GM12878 (cell line): Measurements from ENCODE around the gene KCNMB4. TPM values are rescaled to one million over a fixed set of nuclear protein-coding genes. Genes with fewer than 3 reads are reported as not detected.

Source experiments
- ATAC-seq: fragments of 200-7000 bp; cut with Tn5 transposase; 3 replicates; pipeline ENCODE4 v1.9.1; 2020; ENCODE audit warnings: mild to moderate bottlenecking, moderate library complexity
- BruUV-seq: library from RNA; stranded (reverse); fragments of 400-500 nt; replicated peaks from 2 replicates; lab custom pipeline; 2021; lab: Mats Ljungman, UMichigan
- CTCF ChIA-PET: fragments of 300-600 bp; sonication (Branson Sonifier 250); formaldehyde crosslinking; extraction: SDS; loops from one replicate; lab custom pipeline; 2021; ENCODE audit warnings: inconsistent platforms; lab: Yijun Ruan, JAX
- POLR2A ChIA-PET: fragments of 350-600 bp; formaldehyde crosslinking; extraction: SDS; loops from one replicate; lab custom pipeline; 2021; ENCODE audit warnings: inconsistent platforms; lab: Charles Lee
- RAD21 ChIA-PET: fragments of 300-600 bp; sonication (Branson Sonifier 250); formaldehyde crosslinking; loops from one replicate; lab custom pipeline; 2023; ENCODE audit warnings: antibody characterized with exemption; ENCODE audit not compliant: unreplicated experiment; lab: Charles Lee
- SMC1A ChIA-PET: fragments of 300-600 bp; sonication (Branson Sonifier 250); formaldehyde crosslinking; loops from one replicate; lab custom pipeline; 2023; ENCODE audit not compliant: unreplicated experiment, uncharacterized antibody; lab: Charles Lee
- DNase-seq: peaks from one replicate; pipeline ENCODE4 v3.0.0-alpha.2; 2011; ENCODE audit warnings: low read depth, low spot score
- FAIRE-seq: peaks from 3 replicates; lab custom pipeline; 2011; peaks lifted over from hg19 to GRCh38; lab: Jason Lieb, UNC
- H2AFZ ChIP-seq: 2 replicates; pipeline ENCODE4 v1.6.0; 2011; ENCODE audit warnings: low read depth, low read length, control low read depth; ENCODE audit not compliant: control insufficient read depth
- H3K27ac ChIP-seq: 2 replicates; pipeline ENCODE4 v1.5.1; 2011; ENCODE audit warnings: control low read depth; ENCODE audit not compliant: control insufficient read depth, insufficient read depth
- H3K27me3 ChIP-seq, 2 experiments: replicated peaks in 1 of 2; 2 replicates each; pipeline versions ENCODE4 v1.6.0 to v1.6.1; 2011; ENCODE audit warnings: low read length in 1 of 2; ENCODE audit not compliant: control insufficient read depth in 2 of 2, insufficient read depth in 2 of 2
- H3K36me3 ChIP-seq, 2 experiments: 2 replicates each; pipeline ENCODE4 v1.5.1; 2011; ENCODE audit warnings: low read length in 1 of 2; ENCODE audit not compliant: control insufficient read depth in 2 of 2, insufficient read depth in 2 of 2
- H3K4me1 ChIP-seq: 2 replicates; pipeline ENCODE4 v1.6.1; 2011; ENCODE audit warnings: mild to moderate bottlenecking, low read length, moderate library complexity, mixed read lengths; ENCODE audit not compliant: control insufficient read depth, insufficient read depth
- H3K4me2 ChIP-seq: 2 replicates; pipeline ENCODE4 v1.6.0; 2011; ENCODE audit warnings: control low read depth; ENCODE audit not compliant: control insufficient read depth, insufficient read depth
- H3K4me3 ChIP-seq: fragments of 200-600 bp; sonication (generic); 2 replicates; pipeline ENCODE4 v1.5.1; 2016
- H3K79me2 ChIP-seq: 2 replicates; pipeline ENCODE4 v1.6.0; 2011; ENCODE audit warnings: low read length; ENCODE audit not compliant: control insufficient read depth, insufficient read depth
- H3K9ac ChIP-seq: 2 replicates; pipeline ENCODE4 v1.8.0; 2011; ENCODE audit warnings: low read length, control low read depth, mixed read lengths; ENCODE audit not compliant: control insufficient read depth, insufficient read depth
- H3K9me3 ChIP-seq: replicated peaks from 3 replicates; pipeline ENCODE4 v1.5.1; 2011; ENCODE audit warnings: mild to moderate bottlenecking, low read length; ENCODE audit not compliant: control insufficient read depth, insufficient read depth
- H4K20me1 ChIP-seq: 2 replicates; pipeline ENCODE4 v1.6.0; 2011; ENCODE audit not compliant: control insufficient read depth, insufficient read depth
- CBFB ChIP-seq: IDR thresholded peaks from 2 replicates; pipeline ENCODE4 v1.6.1; 2016; ENCODE audit warnings: antibody characterized with exemption, low read depth
- ELK1 ChIP-seq: IDR thresholded peaks from 2 replicates; pipeline ENCODE4 v1.6.1; 2012; ENCODE audit warnings: low read depth, low read length, improper control_type of control experiment
- EP300 ChIP-seq, 2 experiments: fragments of 150-350 bp in 1 of 2; IDR thresholded peaks; 2 replicates each; pipeline ENCODE4 v1.6.1; 2011 to 2012; ENCODE audit warnings: low read depth in 2 of 2, low read length in 2 of 2, borderline replicate concordance in 1 of 2, improper control_type of control experiment in 1 of 2, inconsistent platforms in 1 of 2; ENCODE audit not compliant: control insufficient read depth in 1 of 2
- LARP7 ChIP-seq: fragments of 450-650 bp; IDR thresholded peaks from 2 replicates; pipeline ENCODE4 v1.6.1; 2017; ENCODE audit warnings: mild to moderate bottlenecking
- MYC ChIP-seq: IDR thresholded peaks from 2 replicates; pipeline ENCODE4 v1.6.1; 2011; ENCODE audit warnings: mild to moderate bottlenecking, low read length, moderate library complexity, inconsistent platforms; ENCODE audit not compliant: insufficient read depth, insufficient replicate concordance, insufficient read length, severe bottlenecking
- NFIC ChIP-seq: IDR thresholded peaks from 2 replicates; pipeline ENCODE4 v1.6.1; 2012; ENCODE audit warnings: low read depth, mild to moderate bottlenecking, inconsistent platforms, low read length, moderate library complexity
- POLR2AphosphoS2 ChIP-seq: IDR thresholded peaks from 2 replicates; pipeline ENCODE4 v1.6.1; 2011; ENCODE audit warnings: low read depth, mild to moderate bottlenecking, low read length, improper control_type of control experiment, moderate library complexity
- RB1 ChIP-seq: fragments of 450-650 bp; formaldehyde crosslinking; IDR thresholded peaks from 2 replicates; pipeline ENCODE4 v1.6.1; 2017; ENCODE audit warnings: mild to moderate bottlenecking, borderline replicate concordance
- SIX5 ChIP-seq: IDR thresholded peaks from 2 replicates; pipeline ENCODE4 v1.6.1; 2011; ENCODE audit warnings: mild to moderate bottlenecking, low read depth, low read length, moderate library complexity; ENCODE audit not compliant: severe bottlenecking
- SKIL ChIP-seq: fragments of 450-650 bp; IDR thresholded peaks from 2 replicates; pipeline ENCODE4 v1.6.1; 2017; ENCODE audit warnings: mild to moderate bottlenecking, low read depth, inconsistent platforms; ENCODE audit not compliant: poor library complexity, severe bottlenecking
- SP1 ChIP-seq: IDR thresholded peaks from one replicate; pipeline ENCODE4 v1.6.1; 2011; ENCODE audit warnings: low read depth, low read length
- SREBF1 ChIP-seq: IDR thresholded peaks from 2 replicates; pipeline ENCODE4 v1.6.1; 2012; ENCODE audit warnings: mild to moderate bottlenecking, low read length
- YY1 ChIP-seq: IDR thresholded peaks from 2 replicates; pipeline ENCODE4 v1.6.1; 2011; ENCODE audit warnings: low read depth, mild to moderate bottlenecking, low read length
- ZBTB40 ChIP-seq: fragments of 450-650 bp; IDR thresholded peaks from 2 replicates; pipeline ENCODE4 v1.6.1; 2016; ENCODE audit warnings: mild to moderate bottlenecking, moderate library complexity, borderline replicate concordance
- ZNF622 ChIP-seq: fragments of 450-650 bp; IDR thresholded peaks from 2 replicates; pipeline ENCODE4 v1.6.1; 2017; ENCODE audit warnings: mild to moderate bottlenecking, inconsistent platforms
- WGBS: methylation state at CpG from one replicate; pipeline ENCODE4 v1.1.6; 2016; ENCODE audit warnings: low lambda C conversion rate; ENCODE audit not compliant: insufficient replicate concordance, insufficient coverage; ENCODE audit errors: missing lambda C conversion rate; 5-methylcytosine and 5-hydroxymethylcytosine counted together
- in situ Hi-C: fragments of 300-500 bp; cut with MboI; formaldehyde crosslinking; loops from 9 replicates; pipeline ENCODE4 v1.14.3; 2018; ENCODE audit warnings: mixed read lengths
- intact Hi-C: fragments of 100-400 bp; cut with micrococcal nuclease; formaldehyde crosslinking; loops from one replicate; pipeline ENCODE4 v1.14.2; 2022; ENCODE audit not compliant: unreplicated experiment
- polyA plus RNA-seq, 11 experiments: library from polyadenylated mRNA; depleted of rRNA in 4 of 11; unstranded in 6 of 11; stranded (reverse) in 5 of 11; fragments of >200 nt; fragmentation: Nextera tagmentation in 4 of 11; fragmentation: Illumina TruSeq in 1 of 11; extraction: Ambion mirVana in 4 of 11; extraction: Trizol in 1 of 11; gene quantifications; 1 replicate in 1 of 11; 2 replicates in 10 of 11; pipeline versions ENCODE4 v1.2.1 to v1.2.3, GENCODE V29; 2011 to 2016; ENCODE audit warnings: inconsistent platforms in 2 of 11, missing spikeins in 2 of 11, low read depth in 1 of 11
- total RNA-seq, 4 experiments: library from RNA; depleted of rRNA in 3 of 4; stranded (reverse); fragments of >200 nt in 3 of 4; fragmentation: Illumina TruSeq in 1 of 4; extraction: Trizol in 1 of 4; gene quantifications; 2 replicates each; pipeline versions ENCODE4 v1.2.1 to v1.2.3, GENCODE V29; 2013 to 2021

KCNMB4 gene
- total and polyA plus RNA-seq, 10 of the 15 experiments (the other 5 are each of a cell fraction or from before 2014, with no cell fraction given) = 0.06 to 0.37 (median 0.16) TPM; not detected in 2

GRCh38 chr12:70389678-70390077 is 23.6 kb downstream of the KCNMB4 start:
- Histone ChIP-seq H3K27ac (no peak overlapping the region), H3K4me2 (no peak overlapping the region), H3K4me1 (no peaks in the 10 kb centered on the region), H3K4me3 (no peak overlapping the region), H3K27me3 (no peaks in the 10 kb centered on the region; a peak in 1 of 4 replicates), H3K9ac (no peak overlapping the region), H4K20me1 (no peaks in the 10 kb centered on the region), H3K9me3 (no peaks in the 10 kb centered on the region), H3K36me3 (no peaks in the 10 kb centered on the region), H2AFZ (no peak overlapping the region), H3K79me2 (no peaks in the 10 kb centered on the region)
- ChIA-PET RAD21 (no interaction called here), SMC1A (no interaction called here), POLR2A (no interaction called here), CTCF (interaction anchor here (1.3 kb wide), 1 partner anchor 13 kb away, joined by 3 read pairs; no protein-coding TSS in a partner anchor)
- 20% methylated on average over 2 of the region's 2 CpGs for WGBS
- ATAC-seq = no peak
- in situ Hi-C loops = no loop called here
- no peak for FAIRE-seq
- no peak for DNase-seq
- intact Hi-C loops = no loop called here
- BruUV-seq = no TSS peak
- TF ChIP-seq NFIC = no peak
- no peak for TF ChIP-seq EP300 (IDR thresholded peaks at IDR 0.05; ENCODE audit: borderline replicate concordance in 1 of 2, control insufficient read depth in 1 of 2, low read depth in 2 of 2, low read length in 2 of 2)
- no peak for TF ChIP-seq SP1
- no peak for TF ChIP-seq POLR2AphosphoS2
- no peak for TF ChIP-seq SKIL
- TF ChIP-seq SREBF1 = no peak
- TF ChIP-seq YY1 = no peak
- TF ChIP-seq MYC = no peak
- TF ChIP-seq CBFB = no peak
- TF ChIP-seq RB1 = no peak
- TF ChIP-seq SIX5 = no peak
- no peak for TF ChIP-seq ELK1
- no peak for TF ChIP-seq ZBTB40
- TF ChIP-seq LARP7 = no peak
- no peak for TF ChIP-seq ZNF622
